H9 (cell line): ENCODE data around the gene TMEM141. TPM values are rescaled to one million over a fixed set of nuclear protein-coding genes. Genes with fewer than 3 reads are reported as not detected.
A peak's percentile ranks its signal among the peaks of the same experiment; 100 is the strongest.

Experiments
- DNase-seq: peaks from one replicate; pipeline ENCODE4 v3.0.0-alpha.2; 2017
- H2AFZ ChIP-seq: one replicate; pipeline ENCODE4 v1.6.1; 2013; ENCODE audit warnings: mild to moderate bottlenecking, low read length, control low read depth, moderate library complexity
- H2AK5ac ChIP-seq: 2 replicates; pipeline ENCODE4 v1.6.1; 2013; ENCODE audit warnings: low read length, control low read depth, mixed read lengths; ENCODE audit not compliant: insufficient read length
- H2BK120ac ChIP-seq: one replicate; pipeline ENCODE4 v1.6.1; 2013; ENCODE audit warnings: low read depth, mild to moderate bottlenecking, low read length, control low read depth, inconsistent platforms; ENCODE audit not compliant: poor library complexity, severe bottlenecking
- H2BK12ac ChIP-seq: 2 replicates; pipeline ENCODE4 v1.6.1; 2013; ENCODE audit warnings: low read length, control low read depth, mixed read lengths, low read depth; ENCODE audit not compliant: insufficient read length
- H2BK15ac ChIP-seq: 2 replicates; pipeline ENCODE4 v1.6.1; 2013; ENCODE audit warnings: low read depth, low read length, control low read depth
- H2BK20ac ChIP-seq: one replicate; pipeline ENCODE4 v1.6.1; 2013; ENCODE audit warnings: low read depth, mild to moderate bottlenecking, low read length, control low read depth, inconsistent platforms; ENCODE audit not compliant: poor library complexity, severe bottlenecking
- H2BK5ac ChIP-seq: 2 replicates; pipeline ENCODE4 v1.6.1; 2013; ENCODE audit warnings: low read length, control low read depth, mixed read lengths; ENCODE audit not compliant: insufficient read length
- H3K14ac ChIP-seq: 2 replicates; pipeline ENCODE4 v1.6.1; 2013; ENCODE audit warnings: low read length, control low read depth; ENCODE audit not compliant: insufficient read depth
- H3K18ac ChIP-seq: 2 replicates; pipeline ENCODE4 v1.6.1; 2013; ENCODE audit warnings: low read depth, mild to moderate bottlenecking, mixed read lengths, low read length, control low read depth; ENCODE audit not compliant: insufficient read length
- H3K23ac ChIP-seq: 2 replicates; pipeline ENCODE4 v1.6.1; 2013; ENCODE audit warnings: low read length, control low read depth, mixed read lengths, low read depth; ENCODE audit not compliant: insufficient read length
- H3K23me2 ChIP-seq: 2 replicates; pipeline ENCODE4 v1.6.1; 2013; ENCODE audit warnings: low read depth, mild to moderate bottlenecking, mixed read lengths, low read length, control low read depth; ENCODE audit not compliant: insufficient read length, poor library complexity, severe bottlenecking
- H3K27ac ChIP-seq: 2 replicates; pipeline ENCODE4 v1.5.1; 2013; ENCODE audit warnings: low read length, control low read depth, mixed read lengths, low read depth; ENCODE audit not compliant: insufficient read length
- H3K27me3 ChIP-seq: 2 replicates; pipeline ENCODE4 v1.6.1; 2013; ENCODE audit warnings: low read length, control low read depth, inconsistent platforms; ENCODE audit not compliant: insufficient read depth
- H3K4ac ChIP-seq: 2 replicates; pipeline ENCODE4 v1.6.1; 2013; ENCODE audit warnings: low read depth, mild to moderate bottlenecking, control low read depth, inconsistent platforms, low read length, moderate library complexity
- H3K4me1 ChIP-seq: 2 replicates; pipeline ENCODE4 v1.6.1; 2013; ENCODE audit warnings: low read length, control low read depth, inconsistent platforms; ENCODE audit not compliant: insufficient read depth
- H3K4me2 ChIP-seq: 2 replicates; pipeline ENCODE4 v1.6.1; 2013; ENCODE audit warnings: low read length, control low read depth, mixed read lengths; ENCODE audit not compliant: insufficient read length, insufficient read depth
- H3K56ac ChIP-seq: 2 replicates; pipeline ENCODE4 v1.6.1; 2013; ENCODE audit warnings: low read depth, mild to moderate bottlenecking, mixed read lengths, low read length, control low read depth; ENCODE audit not compliant: insufficient read length
- H3K79me1 ChIP-seq: 2 replicates; pipeline ENCODE4 v1.6.1; 2013; ENCODE audit warnings: low read depth, mild to moderate bottlenecking, moderate library complexity, low read length, control low read depth, inconsistent platforms; ENCODE audit not compliant: insufficient read depth, poor library complexity, severe bottlenecking
- H3K79me2 ChIP-seq: 2 replicates; pipeline ENCODE4 v1.6.1; 2013; ENCODE audit warnings: low read length, control low read depth, inconsistent platforms; ENCODE audit not compliant: insufficient read depth
- H3K9ac ChIP-seq: 2 replicates; pipeline ENCODE4 v1.6.1; 2013; ENCODE audit warnings: low read length, control low read depth, mixed read lengths; ENCODE audit not compliant: insufficient read length; ENCODE audit errors: extremely low read depth
- H3K9me3 ChIP-seq: one replicate; pipeline ENCODE4 v1.6.1; 2013; ENCODE audit warnings: low read depth, low read length, inconsistent platforms; ENCODE audit not compliant: control insufficient read depth
- H3T11ph ChIP-seq: one replicate; pipeline ENCODE4 v1.6.1; 2013; ENCODE audit warnings: mild to moderate bottlenecking, low read length, control low read depth, inconsistent platforms
- H4K20me1 ChIP-seq: one replicate; pipeline ENCODE4 v1.6.1; 2013; ENCODE audit not compliant: control insufficient read depth, insufficient read length, insufficient read depth
- H4K5ac ChIP-seq: 2 replicates; pipeline ENCODE4 v1.6.1; 2013; ENCODE audit warnings: low read depth, mild to moderate bottlenecking, mixed read lengths, low read length, control low read depth; ENCODE audit not compliant: insufficient read length
- H4K8ac ChIP-seq: replicated peaks from 2 replicates; pipeline ENCODE4 v1.6.1; 2013; ENCODE audit warnings: low read length, control low read depth, mixed read lengths, low read depth; ENCODE audit not compliant: insufficient read length
- H4K91ac ChIP-seq: 2 replicates; pipeline ENCODE4 v1.6.1; 2013; ENCODE audit warnings: low read depth, mild to moderate bottlenecking, moderate library complexity, mixed read lengths, low read length, control low read depth; ENCODE audit not compliant: insufficient read length
- H3K27ac Mint-ChIP-seq, 3 experiments: 2 replicates in 2 of 3; 3 replicates in 1 of 3; pipeline ENCODE4 v1.8.0; 2020 to 2021; ENCODE audit warnings: mixed read lengths in 3 of 3, mild to moderate bottlenecking in 1 of 3, moderate library complexity in 1 of 3
- H3K27me3 Mint-ChIP-seq: 2 replicates; pipeline ENCODE4 v1.8.0; 2021; ENCODE audit warnings: low read depth, mild to moderate bottlenecking, moderate library complexity, mixed read lengths
- H3K36me3 Mint-ChIP-seq, 3 experiments: 2 replicates in 2 of 3; 3 replicates in 1 of 3; pipeline ENCODE4 v1.8.0; 2020 to 2021; ENCODE audit warnings: low read depth in 3 of 3, mixed read lengths in 3 of 3; ENCODE audit not compliant: insufficient read depth in 1 of 3
- H3K4me1 Mint-ChIP-seq, 2 experiments: 2 replicates each; pipeline ENCODE4 v1.8.0; 2020; ENCODE audit warnings: mixed read lengths in 2 of 2
- H3K4me3 Mint-ChIP-seq, 2 experiments: 2 replicates in 1 of 2; 3 replicates in 1 of 2; pipeline ENCODE4 v1.8.0; 2020 to 2021; ENCODE audit warnings: mild to moderate bottlenecking in 2 of 2, mixed read lengths in 2 of 2, moderate library complexity in 1 of 2
- H3K9me3 Mint-ChIP-seq, 2 experiments: 2 replicates in 1 of 2; 3 replicates in 1 of 2; pipeline ENCODE4 v1.8.0; 2020; ENCODE audit warnings: mild to moderate bottlenecking in 2 of 2, mixed read lengths in 2 of 2, moderate library complexity in 1 of 2
- WGBS: extraction: QIAGEN DNeasy Blood & Tissue Kit; methylation state at CpG from one replicate; pipeline ENCODE4 v1.1.7; 2013; ENCODE audit warnings: missing lambda C conversion rate, low lambda C conversion rate, mixed read lengths; ENCODE audit not compliant: insufficient read length; ENCODE audit errors: extremely low coverage; 5-methylcytosine and 5-hydroxymethylcytosine counted together
- total RNA-seq: library from RNA; stranded (reverse); gene quantifications from 2 replicates; pipeline ENCODE4 v1.2.1, GENCODE V29; 2021
- TF ChIP-seq, protein P1 (sequence below): fragments of 200-600 bp; sonication (generic); conservative IDR thresholded peaks from 3 replicates; pipeline ENCODE4 v1.8.0; 2021; ENCODE audit warnings: antibody characterized with exemption, mild to moderate bottlenecking

Gene TMEM141
- total RNA-seq, 1 experiment from 2014 or later, result 55.2 TPM

- no peaks in the 10 kb centered on the region for H3K9me3 ChIP-seq
- H3K4me1 ChIP-seq, result no peaks in the 10 kb centered on the region
- no peaks in the 10 kb centered on the region for H3K36me3 Mint-ChIP-seq
- H3K23ac ChIP-seq, result no peak overlapping the region
- H3K4me3 Mint-ChIP-seq, result no peak overlapping the region; a peak in 1 of 5 replicates
- peaks cover 2% of the 10 kb centered on the region; the same call in 1 of the 2 replicates for H3K27me3 Mint-ChIP-seq
- no peaks in the 10 kb centered on the region for H3K27me3 ChIP-seq
- H4K8ac ChIP-seq, result no peak overlapping the region
- H2AK5ac ChIP-seq, result no peak overlapping the region
- no peaks in the 10 kb centered on the region for H3K23me2 ChIP-seq
- no peak overlapping the region for H2AFZ ChIP-seq
- H3K9ac ChIP-seq, result no peak overlapping the region
- H3K9me3 Mint-ChIP-seq, result no peaks in the 10 kb centered on the region
- H4K20me1 ChIP-seq, result no peaks in the 10 kb centered on the region
- no peak overlapping the region for H3K27ac Mint-ChIP-seq
- no peak overlapping the region for H3K56ac ChIP-seq
- no peak overlapping the region for H2BK20ac ChIP-seq
- H2BK12ac ChIP-seq, result no peak overlapping the region
- H3T11ph ChIP-seq, result no peak overlapping the region
- no peak overlapping the region for H3K4ac ChIP-seq
- H2BK120ac ChIP-seq, result no peak overlapping the region
- peak; percentile 29 for DNase-seq
- H3K27ac ChIP-seq, result no peak overlapping the region
- no CpG with 5 or more reads among the region's 13 CpGs for WGBS
- no peak overlapping the region for H2BK5ac ChIP-seq
- no peak overlapping the region for H3K18ac ChIP-seq
- H3K4me2 ChIP-seq, result no peak overlapping the region
- H3K79me1 ChIP-seq, result no peaks in the 10 kb centered on the region
- no peak overlapping the region for H2BK15ac ChIP-seq
- H4K5ac ChIP-seq, result no peak overlapping the region
- TF ChIP-seq, protein P1, sequence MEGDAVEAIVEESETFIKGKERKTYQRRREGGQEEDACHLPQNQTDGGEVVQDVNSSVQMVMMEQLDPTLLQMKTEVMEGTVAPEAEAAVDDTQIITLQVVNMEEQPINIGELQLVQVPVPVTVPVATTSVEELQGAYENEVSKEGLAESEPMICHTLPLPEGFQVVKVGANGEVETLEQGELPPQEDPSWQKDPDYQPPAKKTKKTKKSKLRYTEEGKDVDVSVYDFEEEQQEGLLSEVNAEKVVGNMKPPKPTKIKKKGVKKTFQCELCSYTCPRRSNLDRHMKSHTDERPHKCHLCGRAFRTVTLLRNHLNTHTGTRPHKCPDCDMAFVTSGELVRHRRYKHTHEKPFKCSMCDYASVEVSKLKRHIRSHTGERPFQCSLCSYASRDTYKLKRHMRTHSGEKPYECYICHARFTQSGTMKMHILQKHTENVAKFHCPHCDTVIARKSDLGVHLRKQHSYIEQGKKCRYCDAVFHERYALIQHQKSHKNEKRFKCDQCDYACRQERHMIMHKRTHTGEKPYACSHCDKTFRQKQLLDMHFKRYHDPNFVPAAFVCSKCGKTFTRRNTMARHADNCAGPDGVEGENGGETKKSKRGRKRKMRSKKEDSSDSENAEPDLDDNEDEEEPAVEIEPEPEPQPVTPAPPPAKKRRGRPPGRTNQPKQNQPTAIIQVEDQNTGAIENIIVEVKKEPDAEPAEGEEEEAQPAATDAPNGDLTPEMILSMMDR, result no peak
- no peak overlapping the region for H4K91ac ChIP-seq
- no peak overlapping the region for H3K14ac ChIP-seq
- peaks cover 12 to 28% of the 10 kb centered on the region in 2 experiments; a peak in 3 of 4 replicates for H3K4me1 Mint-ChIP-seq
- no peaks in the 10 kb centered on the region for H3K79me2 ChIP-seq
Observed at GRCh38 chr9:136761545-136761981, 29.6 kb upstream of the TMEM141 start.
